Umbilical cord (tissue), 2 donors: ENCODE data around the gene OLA1. TPM values are rescaled to one million over a fixed set of nuclear protein-coding genes. Genes with fewer than 3 reads are reported as not detected.

Experiments
- DNase-seq: peaks from one replicate; pipeline ENCODE4 v3.0.0-alpha.2; 2015; ENCODE audit warnings: low spot score
- total RNA-seq: library from RNA; depleted of rRNA; stranded (reverse); fragments of >200 nt; gene quantifications from one replicate; pipeline ENCODE4 v1.2.3, GENCODE V29; 2014; ENCODE audit warnings: low replicate concordance; ENCODE audit not compliant: insufficient read depth

Gene OLA1
- total RNA-seq, 1 donor from 2014 or later = 17.3 TPM

DNA sequence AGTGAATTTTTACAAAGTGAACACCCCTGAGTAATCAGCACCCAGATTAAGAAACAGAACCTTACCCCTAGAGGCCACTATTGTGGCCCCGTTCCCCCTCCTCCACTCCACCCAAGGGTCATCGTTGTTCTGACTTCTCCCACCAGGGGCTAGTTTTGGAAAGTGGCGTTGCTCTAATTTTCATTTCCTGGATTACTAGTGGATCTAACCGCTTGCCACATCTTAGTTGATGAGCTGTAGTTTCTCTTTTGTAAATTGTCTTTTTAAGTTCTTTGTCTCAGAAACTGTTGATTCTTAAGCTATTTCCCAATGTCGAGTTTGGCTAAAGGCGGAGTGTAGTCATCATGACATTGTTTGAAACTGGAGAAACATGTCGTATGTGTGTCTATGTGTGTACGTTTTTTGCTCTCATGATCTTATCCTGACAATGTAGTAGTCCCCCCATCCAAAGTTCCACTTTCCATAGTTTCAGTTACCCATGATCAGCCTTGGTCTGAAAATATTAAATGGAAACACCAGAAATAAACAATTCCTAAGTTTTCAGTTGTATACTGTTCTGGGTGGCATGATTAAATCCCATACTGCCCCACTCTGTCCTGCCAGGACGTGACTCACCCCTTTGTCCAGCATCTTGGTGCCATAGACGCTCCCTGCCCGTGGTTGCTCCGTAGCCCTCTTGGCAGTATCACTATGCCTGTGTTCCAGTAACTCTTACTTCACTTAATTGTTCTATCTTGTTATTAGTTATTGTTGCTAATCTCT is 212.2 kb downstream of the OLA1 start:
- DNase-seq = no peak

DNA sequence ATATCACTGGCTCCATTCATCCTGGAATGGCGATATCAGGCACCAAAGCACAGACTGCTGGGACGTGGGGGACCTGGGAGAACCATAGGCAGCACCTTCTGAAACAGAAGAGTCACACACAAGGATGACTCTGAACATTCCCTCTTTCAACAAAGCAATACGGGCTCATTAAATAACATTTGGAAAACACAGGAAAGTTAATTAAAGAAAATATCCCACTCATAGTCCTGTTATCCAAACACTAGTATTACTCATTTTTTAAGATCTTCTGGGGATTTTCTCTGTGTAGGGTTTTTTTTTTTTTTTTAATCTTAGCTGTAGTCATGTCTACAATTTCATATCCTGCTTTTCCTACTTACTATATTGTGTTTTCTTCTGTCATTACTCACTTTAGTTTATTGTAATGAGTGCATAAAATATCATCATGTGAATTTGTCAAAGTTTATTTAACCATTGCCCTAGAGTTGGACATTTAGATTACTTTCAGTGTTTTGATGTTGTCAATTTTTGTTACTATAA is 213.2 kb downstream of the OLA1 start:
- DNase-seq = no peak

DNA sequence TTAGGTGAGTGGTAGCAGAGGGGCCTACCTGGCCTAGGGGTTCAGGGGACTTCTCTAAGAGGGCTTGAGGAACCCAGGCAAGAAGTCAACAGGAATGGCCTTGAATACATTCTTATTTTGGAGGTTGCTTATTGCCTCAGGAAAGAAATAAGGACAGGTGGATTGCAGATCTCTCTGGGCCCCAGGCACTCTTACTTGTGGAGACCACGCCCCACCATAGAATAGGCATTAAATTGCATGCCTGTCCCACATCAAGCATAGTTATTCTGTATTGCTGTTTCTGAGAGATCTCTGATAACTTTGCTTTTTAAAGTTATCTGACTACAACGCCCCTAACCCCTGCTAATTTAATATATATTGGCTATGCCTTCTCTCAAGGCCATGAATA is 215.2 kb downstream of the OLA1 start:
- no peak for DNase-seq

DNA sequence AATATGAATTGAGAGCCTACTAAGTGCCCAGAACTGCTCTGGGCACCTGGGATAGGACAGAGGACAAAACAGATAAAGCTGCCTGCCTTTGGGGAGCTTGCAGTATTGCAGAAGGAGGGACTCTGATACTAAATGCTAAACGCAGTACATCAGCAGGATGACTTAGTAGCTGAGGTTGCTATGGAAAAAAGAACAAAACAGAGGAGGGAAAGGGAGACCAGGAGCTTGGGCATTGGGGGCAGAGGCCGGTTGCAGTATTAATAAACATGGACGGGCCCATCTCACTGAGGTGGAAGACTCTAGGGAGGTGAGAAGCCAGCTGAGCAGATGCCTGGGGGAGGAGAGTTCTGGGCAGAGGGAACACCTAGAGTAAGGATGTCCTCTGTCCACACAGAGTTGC is 217.1 kb downstream of the OLA1 start:
- no peak for DNase-seq

DNA sequence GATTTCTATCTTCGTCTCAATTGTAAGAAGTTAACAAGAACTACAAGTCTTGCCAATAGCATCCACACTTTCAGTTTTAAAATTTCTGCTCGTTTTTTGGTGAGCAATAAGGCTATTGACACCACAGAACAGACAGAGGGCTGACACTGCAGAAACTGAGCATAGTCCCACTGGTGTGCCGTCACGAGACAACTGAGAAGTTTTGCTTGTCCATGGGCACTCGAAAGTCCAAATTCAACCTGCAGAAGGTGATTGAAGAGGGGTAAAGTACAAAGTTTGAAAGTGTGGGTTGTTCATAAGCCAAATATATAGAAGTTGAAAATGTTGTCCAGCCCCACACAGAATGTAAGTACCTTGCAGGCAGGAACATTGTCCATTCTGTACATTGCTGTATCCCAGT is 219.4 kb downstream of the OLA1 start:
- no peak for DNase-seq

DNA sequence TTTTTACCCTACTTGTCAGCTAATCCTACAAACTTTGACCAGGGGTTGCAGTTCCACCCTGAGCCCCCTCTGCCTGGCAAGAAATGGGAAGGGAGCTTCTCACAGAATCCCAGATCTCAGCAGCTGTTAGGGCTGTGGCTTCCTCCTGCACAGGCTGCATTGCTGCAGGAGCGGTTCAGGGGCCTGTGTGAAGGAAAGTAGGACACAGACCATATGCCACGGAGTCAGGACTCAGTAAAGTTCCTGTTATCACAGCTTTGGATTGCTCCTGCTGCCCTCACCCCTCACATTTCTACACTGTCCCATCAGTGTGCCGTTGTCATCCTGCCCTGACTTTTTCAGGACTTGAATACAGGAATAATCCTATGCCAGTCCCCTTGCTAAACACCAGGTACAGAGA is 220.4 kb downstream of the OLA1 start:
- peak; percentile 88 for DNase-seq

DNA sequence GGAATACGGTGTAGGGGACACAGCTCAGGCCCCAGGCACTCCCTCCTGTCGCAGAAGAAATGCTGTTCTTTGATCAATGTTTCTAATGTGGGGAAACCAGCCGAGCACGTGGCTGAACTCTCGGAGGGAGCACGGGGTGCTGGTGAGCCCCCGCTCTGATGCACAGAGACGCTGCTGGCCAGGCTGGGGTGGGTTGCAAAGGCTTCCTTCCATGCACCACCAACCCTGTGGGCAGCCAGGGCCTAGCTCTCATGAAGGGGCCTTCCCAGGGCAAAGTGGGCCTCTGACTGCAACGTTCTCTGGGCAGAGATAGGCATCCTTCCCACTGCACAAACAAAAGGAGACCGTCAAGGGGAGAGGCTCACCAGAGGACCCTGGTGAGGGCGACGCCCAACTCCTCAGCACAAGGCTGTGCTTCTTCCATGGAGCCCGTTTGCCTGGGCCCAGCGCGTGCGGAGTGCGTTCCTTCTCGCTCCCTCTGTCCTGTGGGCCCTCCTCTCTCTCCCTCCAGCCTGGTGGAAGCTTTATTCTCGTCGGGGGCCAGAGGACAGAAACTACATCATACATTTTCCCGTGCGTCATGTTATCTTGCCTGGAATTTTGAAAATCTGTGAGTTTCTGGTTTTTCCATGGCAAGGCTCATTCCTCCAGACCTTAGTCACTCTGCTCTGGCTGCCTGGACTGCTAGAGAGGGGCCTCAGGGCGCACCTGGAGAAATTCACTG is 222.0 kb downstream of the OLA1 start:
- DNase-seq = peak; percentile 90

DNA sequence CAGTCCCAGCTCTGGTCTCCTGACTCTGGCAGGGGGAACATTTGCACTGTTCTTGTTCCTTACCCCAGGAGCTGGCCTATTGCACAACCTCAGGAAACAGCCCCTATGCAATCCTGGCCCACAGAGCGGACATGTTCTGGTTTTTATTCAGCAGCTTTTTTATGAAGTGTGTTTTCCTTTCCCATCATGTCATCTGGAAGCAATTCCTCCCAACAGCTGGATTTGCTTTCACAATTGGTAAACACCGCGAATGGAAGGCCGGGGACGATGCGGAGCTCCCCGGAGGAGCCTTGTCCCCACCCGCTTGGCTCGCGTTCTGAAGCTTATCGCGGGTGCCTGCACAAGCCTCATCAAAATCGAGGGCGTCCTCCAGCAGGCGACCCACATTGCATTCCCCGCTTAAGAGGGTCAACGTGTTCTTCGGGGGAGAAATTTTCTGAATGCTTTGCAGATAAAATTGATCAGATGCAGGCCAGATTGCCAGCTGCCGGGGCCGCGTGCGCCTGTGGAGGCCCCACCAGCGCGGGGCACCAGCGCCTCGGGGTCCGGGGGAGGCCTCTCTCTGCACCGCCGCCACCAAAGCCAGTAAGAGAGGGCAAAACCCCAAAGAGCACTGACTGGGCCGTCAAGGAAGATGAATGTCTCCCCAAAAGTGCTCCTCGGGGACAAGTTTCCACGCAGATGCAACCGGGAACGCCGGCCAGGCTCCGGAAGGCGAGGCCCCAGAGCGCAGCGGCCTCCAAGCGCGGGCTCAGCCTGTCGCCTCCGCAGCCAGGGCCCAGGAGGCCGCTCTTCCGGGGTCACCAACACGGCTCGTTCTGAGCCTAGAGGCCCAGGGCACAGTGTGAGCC is 222.8 kb downstream of the OLA1 start:
- DNase-seq = peak; percentile 96

DNA sequence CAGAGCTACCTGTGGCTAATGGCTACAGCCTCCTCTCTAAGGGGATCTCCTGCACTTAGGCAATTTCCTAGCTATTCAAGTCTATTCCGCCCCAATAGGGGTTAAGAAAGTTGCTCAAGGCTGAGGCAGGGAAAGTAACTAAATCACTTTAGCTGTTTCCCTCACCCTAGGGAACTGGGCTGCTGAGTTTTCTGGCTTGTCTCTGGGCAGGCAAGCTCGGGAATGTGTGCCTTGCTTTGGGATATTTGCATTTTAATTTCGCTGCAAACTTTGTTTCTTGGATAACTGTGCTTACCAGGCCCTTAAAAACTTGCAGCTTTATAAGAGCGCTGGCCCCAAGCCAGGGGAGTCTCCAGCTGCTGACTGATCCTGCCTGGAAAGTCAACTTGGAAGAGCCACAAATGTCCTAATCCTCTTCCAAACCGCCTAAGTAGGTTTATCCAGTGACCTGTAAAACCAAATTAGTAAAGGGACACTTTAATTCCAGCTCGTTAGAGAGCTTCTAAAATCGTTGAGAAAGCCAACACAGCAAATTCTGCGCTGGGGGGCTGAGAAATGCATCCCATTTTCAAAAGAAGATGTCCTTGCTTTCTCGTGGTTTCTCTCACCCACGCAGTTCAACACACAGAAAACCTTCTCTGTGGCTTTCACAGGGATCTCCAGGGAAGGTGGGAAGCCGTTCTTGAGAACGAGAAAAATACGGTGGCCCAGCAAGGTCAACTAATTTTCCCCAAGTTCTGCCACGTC is 223.6 kb downstream of the OLA1 start:
- DNase-seq = peak; percentile 92

DNA sequence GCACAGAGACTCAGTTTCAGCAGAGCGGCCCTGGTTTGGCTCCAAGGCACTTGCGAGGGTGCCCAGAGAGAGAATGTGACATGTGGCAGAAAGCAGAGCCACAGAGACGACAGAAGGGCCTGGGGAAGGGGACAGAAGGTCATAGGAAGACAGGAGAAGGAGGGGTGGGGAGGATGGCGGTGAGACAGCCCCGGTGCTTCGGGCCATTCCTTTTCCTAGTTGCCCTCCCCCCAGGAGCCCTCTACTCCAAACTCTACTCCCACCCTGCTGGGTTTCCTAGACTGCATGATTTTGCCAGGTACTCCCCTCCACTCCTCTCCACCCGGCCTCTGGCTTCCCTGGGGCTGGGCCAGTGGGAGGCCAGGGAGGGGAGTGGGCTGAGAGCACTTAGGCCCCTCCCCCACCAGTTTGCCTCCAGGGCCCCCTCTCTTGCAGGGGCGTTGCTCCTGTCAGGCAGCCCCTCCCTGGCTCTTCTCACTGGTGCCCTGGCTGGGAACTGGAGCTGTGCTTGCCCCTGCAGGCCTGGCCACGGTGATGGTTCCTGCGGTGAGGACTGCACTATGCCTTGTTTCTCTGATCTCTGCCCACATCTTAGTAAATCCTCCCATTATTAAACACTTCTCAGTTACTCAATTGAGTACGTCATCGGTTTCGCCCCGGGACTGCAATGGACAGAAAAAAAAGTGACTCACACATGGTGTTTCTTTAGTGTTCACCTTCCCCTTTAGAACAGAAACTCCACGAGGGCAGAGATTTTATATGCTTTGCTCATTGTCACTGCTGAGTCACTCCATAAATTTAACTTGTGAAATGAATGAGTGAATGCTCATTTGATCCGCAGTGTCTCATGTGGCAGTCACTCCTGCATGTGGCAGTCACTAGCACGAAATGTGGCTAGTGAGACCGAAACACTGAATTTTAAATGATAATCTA is 224.5 kb downstream of the OLA1 start:
- peak; percentile 80 for DNase-seq

Other genes with a start within 250 kb of the OLA1 start
- gene SP9, start 86.4 kb upstream of the OLA1 start, total RNA-seq = not detected
- gene SCRN3, start 147.2 kb upstream of the OLA1 start, total RNA-seq = 21.7 TPM
- 9.9 TPM for gene GPR155, start 238.5 kb upstream of the OLA1 start, total RNA-seq